HFF-Myc (cell line): ENCODE data around the gene NXNL1.
A peak's percentile ranks its signal among the peaks of the same experiment; 100 is the strongest.

ENCODE experiments used
- DNase-seq: peaks from one replicate; pipeline ENCODE4 v3.0.0-alpha.2; 2011; ENCODE audit warnings: low read depth; ENCODE audit errors: extremely low read depth
- H3K4me3 ChIP-seq: replicated peaks from 2 replicates; pipeline ENCODE4 v1.5.1; 2011; ENCODE audit warnings: low read depth, mild to moderate bottlenecking, control low read depth, low read length
- TF ChIP-seq, protein P1 (sequence below): IDR thresholded peaks from 2 replicates; pipeline ENCODE4 v1.5.1; 2012; ENCODE audit warnings: mild to moderate bottlenecking, low read depth, low read length, control low read depth; ENCODE audit errors: missing control alignments

Gene NXNL1

DNA sequence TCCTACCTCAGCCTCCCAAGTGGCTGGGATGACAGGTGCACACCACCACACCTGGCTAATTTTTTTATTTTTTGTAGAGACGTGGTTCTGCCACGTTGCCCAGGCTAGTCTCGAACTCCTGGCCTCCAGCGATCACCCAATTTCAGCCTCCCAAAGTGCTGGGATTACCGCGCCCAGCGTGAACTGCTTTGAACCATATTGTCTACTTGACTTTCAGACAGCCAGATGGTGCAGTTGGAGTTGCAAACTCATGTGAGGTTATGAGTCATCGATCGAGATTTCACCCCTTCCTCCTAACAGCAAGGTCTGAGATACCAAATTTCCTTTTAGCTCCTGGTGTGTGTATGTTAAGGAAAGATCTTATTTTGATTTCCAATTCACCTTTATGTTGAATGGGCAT, 12.3 kb upstream of the NXNL1 start:
- peak; percentile 73 for DNase-seq
- TF ChIP-seq, protein P1, sequence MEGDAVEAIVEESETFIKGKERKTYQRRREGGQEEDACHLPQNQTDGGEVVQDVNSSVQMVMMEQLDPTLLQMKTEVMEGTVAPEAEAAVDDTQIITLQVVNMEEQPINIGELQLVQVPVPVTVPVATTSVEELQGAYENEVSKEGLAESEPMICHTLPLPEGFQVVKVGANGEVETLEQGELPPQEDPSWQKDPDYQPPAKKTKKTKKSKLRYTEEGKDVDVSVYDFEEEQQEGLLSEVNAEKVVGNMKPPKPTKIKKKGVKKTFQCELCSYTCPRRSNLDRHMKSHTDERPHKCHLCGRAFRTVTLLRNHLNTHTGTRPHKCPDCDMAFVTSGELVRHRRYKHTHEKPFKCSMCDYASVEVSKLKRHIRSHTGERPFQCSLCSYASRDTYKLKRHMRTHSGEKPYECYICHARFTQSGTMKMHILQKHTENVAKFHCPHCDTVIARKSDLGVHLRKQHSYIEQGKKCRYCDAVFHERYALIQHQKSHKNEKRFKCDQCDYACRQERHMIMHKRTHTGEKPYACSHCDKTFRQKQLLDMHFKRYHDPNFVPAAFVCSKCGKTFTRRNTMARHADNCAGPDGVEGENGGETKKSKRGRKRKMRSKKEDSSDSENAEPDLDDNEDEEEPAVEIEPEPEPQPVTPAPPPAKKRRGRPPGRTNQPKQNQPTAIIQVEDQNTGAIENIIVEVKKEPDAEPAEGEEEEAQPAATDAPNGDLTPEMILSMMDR = no peak
- H3K4me3 ChIP-seq = no peak overlapping the region

- H3K4me3 ChIP-seq = peak overlapping the region; percentile 55
These were observed 10.8 kb upstream of the NXNL1 start for GRCh38 chr19:17471410-17472125.

GRCh38 chr19:17470068-17470841, 9.5 kb upstream of the NXNL1 start, which contains the start of gene SLC27A1:
TSS of gene SLC27A1 (plus strand) at chr19:17470524. CDS start at chr19:17470541, 17 bp downstream.
- TF ChIP-seq, protein P1 = no peak
- peak; percentile 94 for DNase-seq
- peak within 1 kb of the TSS; percentile 55 for H3K4me3 ChIP-seq

More at GRCh38 chr19:17471410-17472125, 10.8 kb upstream of the NXNL1 start:
- no peak for DNase-seq
- TF ChIP-seq, protein P1 = no peak

GRCh38 chr19:17469481-17470067, 8.8 kb upstream of the NXNL1 start:
- peak; percentile 87 for DNase-seq
- peak overlapping the region; percentile 55 for H3K4me3 ChIP-seq
- TF ChIP-seq, protein P1 = no peak

- no peak for DNase-seq
- peak overlapping the region; percentile 55 for H3K4me3 ChIP-seq
- TF ChIP-seq, protein P1 = no peak
These were observed 8.4 kb upstream of the NXNL1 start for GRCh38 chr19:17469092-17469480.

- H3K4me3 ChIP-seq = peak overlapping the region; percentile 55
- no peak for DNase-seq
- TF ChIP-seq, protein P1 = no peak
These were observed 7.8 kb upstream of the NXNL1 start for GRCh38 chr19:17468302-17469091.
